IMR-90 (cell line): ENCODE measurements around the gene LRRC1. TPM values are rescaled to one million over a fixed set of nuclear protein-coding genes. Genes with fewer than 3 reads are reported as not detected.
A peak's percentile ranks its signal among the peaks of the same experiment; 100 is the strongest.

Experiments used
- ATAC-seq: fragments of 200-7000 bp; cut with Tn5 transposase; 2 replicates; pipeline ENCODE4 v1.9.1; 2020; ENCODE audit warnings: low read depth, mild to moderate bottlenecking, moderate library complexity
- BruUV-seq: library from RNA; stranded (reverse); fragments of 400-500 nt; replicated peaks from 2 replicates; lab custom pipeline; 2021; lab: Mats Ljungman, UMichigan
- CTCF ChIA-PET: fragments of 300-600 bp; formaldehyde crosslinking; extraction: SDS; loops from one replicate; lab custom pipeline; 2021; ENCODE audit warnings: antibody characterized with exemption; lab: Yijun Ruan, JAX
- POLR2A ChIA-PET: fragments of 300-600 bp; sonication (Branson Sonifier 250); formaldehyde crosslinking; loops from one replicate; lab custom pipeline; 2022; ENCODE audit warnings: antibody characterized with exemption; ENCODE audit not compliant: unreplicated experiment; lab: Charles Lee
- DNase-seq: peaks from one replicate; pipeline ENCODE4 v3.0.0; 2013
- H2AFZ ChIP-seq: replicated peaks from 2 replicates; pipeline ENCODE3; 2013; ENCODE audit warnings: low read length, mild to moderate bottlenecking; ENCODE audit not compliant: poor library complexity
- H2AK5ac ChIP-seq: 2 replicates; pipeline ENCODE4 v1.6.1; 2013; ENCODE audit warnings: low read depth, low read length, inconsistent platforms
- H2AK9ac ChIP-seq: replicated peaks from 2 replicates; pipeline ENCODE3; 2013; ENCODE audit warnings: mild to moderate bottlenecking, low read depth, low read length, moderate library complexity; ENCODE audit not compliant: poor library complexity
- H2BK120ac ChIP-seq: 2 replicates; pipeline ENCODE4 v1.6.1; 2013; ENCODE audit warnings: low read depth, low read length, inconsistent platforms
- H2BK15ac ChIP-seq: 3 replicates; pipeline ENCODE4 v1.6.1; 2013; ENCODE audit warnings: low read depth, low read length, inconsistent platforms
- H2BK20ac ChIP-seq: 2 replicates; pipeline ENCODE4 v1.6.1; 2013; ENCODE audit warnings: low read depth, mild to moderate bottlenecking, inconsistent platforms, low read length, moderate library complexity
- H2BK5ac ChIP-seq: 2 replicates; pipeline ENCODE4 v1.6.1; 2013; ENCODE audit warnings: mild to moderate bottlenecking, low read depth, low read length, inconsistent platforms; ENCODE audit not compliant: poor library complexity, severe bottlenecking
- H3K14ac ChIP-seq: replicated peaks from 2 replicates; pipeline ENCODE4 v1.6.1; 2013; ENCODE audit warnings: low read depth, low read length, inconsistent platforms
- H3K18ac ChIP-seq: 2 replicates; pipeline ENCODE4 v1.6.1; 2013; ENCODE audit warnings: low read depth, low read length, control low read depth
- H3K23ac ChIP-seq: 2 replicates; pipeline ENCODE4 v1.6.1; 2013; ENCODE audit warnings: low read depth, low read length, inconsistent platforms
- H3K27ac ChIP-seq: 2 replicates; pipeline ENCODE4 v1.5.1; 2013; ENCODE audit warnings: mild to moderate bottlenecking, control low read depth, low read length; ENCODE audit not compliant: insufficient read depth
- H3K27me3 ChIP-seq: 2 replicates; pipeline ENCODE4 v1.6.1; 2013; ENCODE audit warnings: low read length; ENCODE audit not compliant: control insufficient read depth, insufficient read depth
- H3K36me3 ChIP-seq: 2 replicates; pipeline ENCODE4 v1.6.1; 2013; ENCODE audit warnings: low read length, mixed read lengths; ENCODE audit not compliant: control insufficient read depth, insufficient read depth
- H3K4ac ChIP-seq: 2 replicates; pipeline ENCODE4 v1.6.1; 2013; ENCODE audit warnings: low read depth, low read length, inconsistent platforms
- H3K4me1 ChIP-seq: 2 replicates; pipeline ENCODE4 v1.6.1; 2013; ENCODE audit warnings: low read length, mixed read lengths; ENCODE audit not compliant: control insufficient read depth, insufficient read depth
- H3K4me2 ChIP-seq: 2 replicates; pipeline ENCODE4 v1.6.1; 2013; ENCODE audit warnings: low read depth, mild to moderate bottlenecking, control low read depth, low read length, moderate library complexity
- H3K4me3 ChIP-seq: 2 replicates; pipeline ENCODE4 v1.5.1; 2013; ENCODE audit warnings: low read depth, mild to moderate bottlenecking, control low read depth, low read length, moderate library complexity; ENCODE audit not compliant: insufficient read depth
- H3K56ac ChIP-seq: 2 replicates; pipeline ENCODE4 v1.6.1; 2013; ENCODE audit warnings: low read length, inconsistent platforms; ENCODE audit not compliant: insufficient read depth; ENCODE audit errors: extremely low read depth
- H3K79me1 ChIP-seq, 2 experiments: 2 replicates each; pipeline ENCODE4 v1.6.1; 2013; ENCODE audit warnings: low read length in 2 of 2, inconsistent platforms in 1 of 2, low read depth in 1 of 2
- H3K9ac ChIP-seq: 2 replicates; pipeline ENCODE4 v1.6.1; 2013; ENCODE audit warnings: low read depth, low read length, control low read depth
- H3K9me1 ChIP-seq: 2 replicates; pipeline ENCODE4 v1.6.1; 2013; ENCODE audit warnings: low read length, inconsistent platforms; ENCODE audit not compliant: insufficient read depth
- H3K9me3 ChIP-seq: 2 replicates; pipeline ENCODE4 v1.6.1; 2013; ENCODE audit warnings: low read length; ENCODE audit not compliant: control insufficient read depth, insufficient read depth
- H4K20me1 ChIP-seq: 2 replicates; pipeline ENCODE4 v1.6.1; 2013; ENCODE audit warnings: low read length, inconsistent platforms; ENCODE audit not compliant: insufficient read depth
- H4K5ac ChIP-seq: 2 replicates; pipeline ENCODE4 v1.6.1; 2013; ENCODE audit warnings: mild to moderate bottlenecking, low read depth, low read length, control low read depth
- H4K8ac ChIP-seq, 2 experiments: 2 replicates each; pipeline ENCODE4 v1.6.1; 2013; ENCODE audit warnings: low read depth in 2 of 2, low read length in 2 of 2, control low read depth in 1 of 2, inconsistent platforms in 1 of 2
- H4K91ac ChIP-seq: 2 replicates; pipeline ENCODE4 v1.6.1; 2013; ENCODE audit warnings: low read depth, low read length, inconsistent platforms; ENCODE audit not compliant: insufficient read depth
- ELK1 ChIP-seq: fragments of 150-350 bp; IDR thresholded peaks from 2 replicates; pipeline ENCODE4 v1.6.1; 2016; ENCODE audit warnings: low read depth, mild to moderate bottlenecking, low read length, moderate library complexity, borderline replicate concordance
- FOS ChIP-seq: fragments of 150-350 bp; IDR thresholded peaks from 2 replicates; pipeline ENCODE4 v1.6.1; 2016; ENCODE audit warnings: low read depth, low read length
- POLR2A ChIP-seq: IDR thresholded peaks from 2 replicates; pipeline ENCODE4 v1.6.1; 2012; ENCODE audit warnings: mild to moderate bottlenecking, low read depth, low read length
- RAD21 ChIP-seq: IDR thresholded peaks from 2 replicates; pipeline ENCODE4 v1.6.1; 2012; ENCODE audit warnings: low read length, improper control_type of control experiment
- RCOR1 ChIP-seq: IDR thresholded peaks from 2 replicates; pipeline ENCODE4 v1.6.1; 2012; ENCODE audit warnings: mild to moderate bottlenecking, low read length, improper control_type of control experiment; ENCODE audit not compliant: insufficient replicate concordance
- USF2 ChIP-seq: fragments of 150-350 bp; IDR thresholded peaks from 2 replicates; pipeline ENCODE4 v1.6.1; 2017; ENCODE audit warnings: mild to moderate bottlenecking, antibody characterized with exemption, low read length, low read depth
- WGBS, 2 experiments: methylation state at CpG; one replicate each; pipeline versions ENCODE4 v1.1.5 to v1.1.7; 2013; ENCODE audit warnings: missing lambda C conversion rate in 2 of 2; ENCODE audit not compliant: insufficient read length in 1 of 2; ENCODE audit errors: extremely low coverage in 2 of 2; 5-methylcytosine and 5-hydroxymethylcytosine counted together
- dilution Hi-C: fragments of 300-500 bp; cut with HindIII; formaldehyde crosslinking; loops from one replicate; pipeline ENCODE4 v1.14.3; 2018; ENCODE audit warnings: low sequenced_read_pairs; ENCODE audit not compliant: unreplicated experiment
- in situ Hi-C: fragments of 300-500 bp; cut with MboI; formaldehyde crosslinking; loops from 3 replicates; pipeline ENCODE4 v1.14.3; 2019; ENCODE audit warnings: low sequenced_read_pairs, inconsistent platforms, mixed read lengths
- intact Hi-C: fragments of 100-400 bp; cut with micrococcal nuclease; formaldehyde crosslinking; loops from 2 replicates; pipeline ENCODE4 v1.10.0; 2022
- polyA plus RNA-seq, 3 experiments: library from polyadenylated mRNA; depleted of rRNA; stranded (reverse); fragments of >200 nt; gene quantifications; 2 replicates each; pipeline ENCODE4 v1.2.3, GENCODE V29; 2012; ENCODE audit warnings: low replicate concordance in 1 of 3
- total RNA-seq: library from RNA; depleted of rRNA; stranded (reverse); fragments of >200 nt; gene quantifications from 2 replicates; pipeline ENCODE4 v1.2.3, GENCODE V29; 2012

Gene LRRC1
- total and polyA plus RNA-seq, 2 of the 4 experiments (the other 2 are of a cell fraction) = 5.1 to 6.1 TPM

GRCh38 chr6:53752440-53752839, 42.4 kb upstream of the LRRC1 start:
- Histone ChIP-seq H2BK120ac (peak overlapping the region; percentile 63), H2BK5ac (peak overlapping the region; percentile 67), H4K20me1 (no peaks in the 10 kb centered on the region), H3K18ac (peak overlapping the region; percentile 80; the same call in 1 of the 2 replicates), H4K5ac (peak overlapping the region; percentile 86), H4K91ac (peak overlapping the region; percentile 75), H3K4ac (peak overlapping the region; percentile 65), H4K8ac (peak overlapping the region; percentile 3 to 77; a peak in 2 of 4 replicates), H3K9ac (no peak overlapping the region), H3K27ac (no peak overlapping the region), H3K14ac (peak overlapping the region; percentile 39; the same call in 1 of the 2 replicates), H2AFZ (peak overlapping the region; percentile 2), H3K4me1 (peaks cover 3% of the 10 kb centered on the region; the same call in 1 of the 2 replicates), H2BK15ac (peak overlapping the region; percentile 72; the same call in 1 of the 3 replicates), H2BK20ac (peak overlapping the region; percentile 92), H3K56ac (no peak overlapping the region), H3K9me3 (no peaks in the 10 kb centered on the region), H3K9me1 (0 out of 2 replicates have a peak, but pooled peaks cover 3% of the 10 kb centered on the region), H2AK5ac (peak overlapping the region; percentile 33), H3K36me3 (no peaks in the 10 kb centered on the region), H3K79me1 (no peaks in the 10 kb centered on the region), H2AK9ac (peak overlapping the region; percentile 77), H3K4me2 (peak overlapping the region; percentile 45; the same call in 1 of the 2 replicates), H3K23ac (no peak overlapping the region), H3K27me3 (no peaks in the 10 kb centered on the region), H3K4me3 (no peak overlapping the region)
- dilution Hi-C loops (no loop called here), in situ Hi-C loops (no loop called here), intact Hi-C loops (no loop called here)
- ATAC-seq = peak; percentile 20
- CTCF ChIA-PET = interaction anchor here (0.6 to 0.7 kb wide), 2 partner anchors 42 to 204 kb away, joined by 3 read pairs; partner anchors contain the start of gene LRRC1
- TF ChIP-seq USF2 (no peak), ELK1 (no peak), RAD21 (no peak), POLR2A (no peak), FOS (no peak), RCOR1 (no peak)
- BruUV-seq = no TSS peak
- POLR2A ChIA-PET = no interaction called here
- WGBS, 2 experiments = no CpG with 5 or more reads among the region's 3 CpGs
- no peak for DNase-seq
